ENCODE results near the gene THBS3. TPM values are rescaled to one million over a fixed set of nuclear protein-coding genes. Genes with fewer than 3 reads are reported as not detected.
"Not testable (repeated sequence)": the region's sequence is repeated elsewhere in the genome, so short reads cannot be mapped to it uniquely, and the experiment has no call there.

The THBS3 gene
- total RNA-seq, 1 donor: 8.0 TPM

- not testable (repeated sequence) for H3K4me3 ChIP-seq (ENCODE audit: low read length); H3K27me3 ChIP-seq (ENCODE audit: insufficient read depth, low read length); H3K9me3 ChIP-seq (ENCODE audit: low read depth, low read length)
- H3K4me1 ChIP-seq (ENCODE audit: insufficient read depth, low read length): peaks cover 37% of the 10 kb centered on the region
Measured at GRCh38 chr1:155189926-155190325, 17.8 kb downstream of the THBS3 start.

- Histone ChIP-seq H3K4me1 (ENCODE audit: insufficient read depth, low read length) (peaks cover 28% of the 10 kb centered on the region), H3K4me3 (ENCODE audit: low read length) (no peak overlapping the region), H3K27me3 (ENCODE audit: insufficient read depth, low read length) (no peaks in the 10 kb centered on the region), H3K9me3 (ENCODE audit: low read depth, low read length) (no peaks in the 10 kb centered on the region)
Measured at GRCh38 chr1:155188268-155188667, 19.4 kb downstream of the THBS3 start.

DNA sequence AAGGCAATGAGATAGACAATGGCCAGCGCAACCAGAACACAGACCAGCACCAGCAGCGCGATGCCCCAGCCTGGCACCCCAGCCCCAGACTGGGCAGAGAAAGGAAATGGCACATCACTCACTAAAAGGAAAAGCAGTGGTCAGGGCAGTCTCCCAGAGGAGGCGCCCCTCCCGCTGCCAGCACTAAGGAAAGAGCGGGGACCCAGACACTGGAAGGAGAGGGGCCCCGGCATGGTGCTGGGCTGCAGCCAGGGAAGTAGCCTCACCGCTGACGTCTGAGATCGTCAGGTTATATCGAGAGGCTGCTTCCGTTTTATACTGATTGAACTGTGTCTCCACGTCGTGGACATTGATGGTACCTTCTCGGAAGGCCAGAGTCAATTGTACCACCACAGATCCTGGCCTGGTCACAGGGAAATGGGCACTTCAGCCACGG is 20.2 kb downstream of the THBS3 start:
- H3K9me3 ChIP-seq (ENCODE audit: low read depth, low read length): no peaks in the 10 kb centered on the region
- H3K27me3 ChIP-seq (ENCODE audit: insufficient read depth, low read length): no peaks in the 10 kb centered on the region
- H3K4me1 ChIP-seq (ENCODE audit: insufficient read depth, low read length): peaks cover 21% of the 10 kb centered on the region
- no peak overlapping the region for H3K4me3 ChIP-seq (ENCODE audit: low read length)

- Histone ChIP-seq H3K27me3 (ENCODE audit: insufficient read depth, low read length) (no peaks in the 10 kb centered on the region), H3K9me3 (ENCODE audit: low read depth, low read length) (no peaks in the 10 kb centered on the region), H3K4me1 (ENCODE audit: insufficient read depth, low read length) (peaks cover 18% of the 10 kb centered on the region), H3K4me3 (ENCODE audit: low read length) (no peak overlapping the region)
Measured at GRCh38 chr1:155186794-155187455, 20.8 kb downstream of the THBS3 start.

DNA sequence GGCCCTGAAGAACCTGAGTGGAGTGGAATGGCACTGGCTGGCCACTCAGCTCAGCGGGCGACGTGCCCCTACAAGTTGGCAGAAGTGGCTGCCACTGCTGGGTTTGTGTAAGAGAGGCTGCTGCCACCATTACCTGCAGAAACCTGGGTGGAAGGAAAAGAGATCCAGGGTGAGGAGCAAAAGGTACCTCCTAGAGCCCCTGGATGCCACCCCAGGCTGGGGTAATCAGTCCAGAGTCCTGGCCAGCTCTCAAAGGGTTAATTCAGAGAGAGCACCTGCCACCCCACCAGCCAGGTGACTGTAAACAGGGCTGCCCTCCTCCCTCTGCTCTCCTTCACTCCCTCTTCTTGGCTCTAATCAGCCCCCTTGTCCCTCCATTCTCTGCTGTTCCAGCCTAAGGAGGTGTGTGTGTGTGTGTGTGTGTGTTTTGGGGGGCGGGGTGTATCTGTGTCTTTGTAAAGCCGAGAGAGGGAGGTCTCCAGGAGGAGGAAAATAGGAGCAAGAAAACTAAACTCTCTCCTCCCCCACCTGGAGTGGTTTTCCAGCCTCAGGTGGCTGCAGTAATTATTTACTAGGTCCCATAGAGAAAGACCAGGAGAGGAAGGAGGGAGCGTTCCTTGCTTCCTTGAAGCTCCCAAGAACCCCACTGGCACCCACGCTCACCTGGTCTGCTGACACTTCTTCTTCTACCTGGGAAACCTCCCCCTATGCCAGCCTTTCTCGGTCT is 21.5 kb downstream of the THBS3 start:
- Histone ChIP-seq H3K27me3 (ENCODE audit: insufficient read depth, low read length) (no peaks in the 10 kb centered on the region), H3K9me3 (ENCODE audit: low read depth, low read length) (no peaks in the 10 kb centered on the region), H3K4me3 (ENCODE audit: low read length) (no peak overlapping the region), H3K4me1 (ENCODE audit: insufficient read depth, low read length) (peaks cover 18% of the 10 kb centered on the region)

- Histone ChIP-seq H3K4me3 (ENCODE audit: low read length) (no peak overlapping the region), H3K9me3 (ENCODE audit: low read depth, low read length) (no peaks in the 10 kb centered on the region), H3K27me3 (ENCODE audit: insufficient read depth, low read length) (no peaks in the 10 kb centered on the region), H3K4me1 (ENCODE audit: insufficient read depth, low read length) (peaks cover 18% of the 10 kb centered on the region)
Measured at GRCh38 chr1:155185783-155186066, 22.0 kb downstream of the THBS3 start.

- Histone ChIP-seq H3K4me1 (ENCODE audit: insufficient read depth, low read length) (peaks cover 18% of the 10 kb centered on the region), H3K27me3 (ENCODE audit: insufficient read depth, low read length) (no peaks in the 10 kb centered on the region), H3K9me3 (ENCODE audit: low read depth, low read length) (no peaks in the 10 kb centered on the region), H3K4me3 (ENCODE audit: low read length) (no peak overlapping the region)
Measured at GRCh38 chr1:155184835-155185782, 22.6 kb downstream of the THBS3 start.

GRCh38 chr1:155184351-155184811 is 23.3 kb downstream of the THBS3 start:
- Histone ChIP-seq H3K4me3 (ENCODE audit: low read length) (no peak overlapping the region), H3K4me1 (ENCODE audit: insufficient read depth, low read length) (peaks cover 18% of the 10 kb centered on the region), H3K9me3 (ENCODE audit: low read depth, low read length) (no peaks in the 10 kb centered on the region), H3K27me3 (ENCODE audit: insufficient read depth, low read length) (no peaks in the 10 kb centered on the region)

- Histone ChIP-seq H3K9me3 (ENCODE audit: low read depth, low read length) (no peaks in the 10 kb centered on the region), H3K27me3 (ENCODE audit: insufficient read depth, low read length) (no peaks in the 10 kb centered on the region), H3K4me1 (ENCODE audit: insufficient read depth, low read length) (peaks cover 18% of the 10 kb centered on the region), H3K4me3 (ENCODE audit: low read length) (no peak overlapping the region)
Measured at GRCh38 chr1:155183775-155184221, 23.9 kb downstream of the THBS3 start.

GRCh38 chr1:155182052-155182550 is 25.6 kb downstream of the THBS3 start:
- no peaks in the 10 kb centered on the region for H3K27me3 ChIP-seq (ENCODE audit: insufficient read depth, low read length)
- H3K4me3 ChIP-seq (ENCODE audit: low read length): no peak overlapping the region

GRCh38 chr1:155181371-155182051 is 26.2 kb downstream of the THBS3 start:
- peaks cover 24% of the 10 kb centered on the region for H3K4me1 ChIP-seq (ENCODE audit: insufficient read depth, low read length)
- H3K9me3 ChIP-seq (ENCODE audit: low read depth, low read length): no peaks in the 10 kb centered on the region
- H3K27me3 ChIP-seq (ENCODE audit: insufficient read depth, low read length): no peaks in the 10 kb centered on the region
- H3K4me3 ChIP-seq (ENCODE audit: low read length): no peak overlapping the region

More at GRCh38 chr1:155182052-155182550, 25.6 kb downstream of the THBS3 start:
- H3K9me3 ChIP-seq (ENCODE audit: low read depth, low read length): no peaks in the 10 kb centered on the region
- H3K4me1 ChIP-seq (ENCODE audit: insufficient read depth, low read length): peaks cover 18% of the 10 kb centered on the region

- no peaks in the 10 kb centered on the region for H3K9me3 ChIP-seq (ENCODE audit: low read depth, low read length)
- no peaks in the 10 kb centered on the region for H3K27me3 ChIP-seq (ENCODE audit: insufficient read depth, low read length)
- H3K4me1 ChIP-seq (ENCODE audit: insufficient read depth, low read length): peaks cover 16% of the 10 kb centered on the region
- no peak overlapping the region for H3K4me3 ChIP-seq (ENCODE audit: low read length)
Measured at GRCh38 chr1:155179112-155180031, 28.3 kb downstream of the THBS3 start.

DNA sequence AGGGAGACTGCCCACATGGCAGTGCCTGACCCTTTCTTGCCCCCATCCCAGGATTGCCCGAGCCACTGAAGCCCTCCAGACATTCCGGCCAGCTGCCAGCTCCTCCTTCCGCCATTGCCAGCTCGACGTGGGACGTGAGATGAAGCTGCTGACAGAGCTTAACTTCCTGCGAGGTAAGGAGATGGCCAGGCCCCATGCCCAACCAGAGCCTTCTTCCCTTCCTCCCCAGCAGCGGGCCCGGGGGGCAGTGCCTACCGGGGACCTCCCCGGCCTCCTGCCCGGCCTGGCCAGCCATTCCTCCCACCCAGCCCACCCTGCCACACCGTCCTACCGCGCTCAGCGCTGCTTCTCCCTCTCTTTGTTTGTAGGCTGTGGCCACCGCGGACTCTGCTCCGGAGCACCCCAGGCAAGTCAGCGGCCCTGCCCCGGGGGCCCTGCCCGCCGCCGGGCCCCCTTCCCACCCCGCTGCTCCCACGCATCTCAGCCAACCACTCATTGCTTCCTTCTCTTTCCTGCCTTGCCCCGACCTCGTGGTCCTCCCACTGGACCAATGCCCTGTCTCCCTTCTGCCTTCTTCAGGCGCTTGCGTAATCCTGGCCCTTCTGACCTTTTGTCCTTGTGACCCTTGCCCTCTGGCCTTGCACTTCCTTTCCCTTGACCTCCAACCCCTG is 29.1 kb downstream of the THBS3 start:
- H3K4me1 ChIP-seq (ENCODE audit: insufficient read depth, low read length): peaks cover 22% of the 10 kb centered on the region
- H3K27me3 ChIP-seq (ENCODE audit: insufficient read depth, low read length): no peaks in the 10 kb centered on the region
- H3K4me3 ChIP-seq (ENCODE audit: low read length): no peak overlapping the region
- no peaks in the 10 kb centered on the region for H3K9me3 ChIP-seq (ENCODE audit: low read depth, low read length)
